ENCODE data around the gene JDP2.

DNA sequence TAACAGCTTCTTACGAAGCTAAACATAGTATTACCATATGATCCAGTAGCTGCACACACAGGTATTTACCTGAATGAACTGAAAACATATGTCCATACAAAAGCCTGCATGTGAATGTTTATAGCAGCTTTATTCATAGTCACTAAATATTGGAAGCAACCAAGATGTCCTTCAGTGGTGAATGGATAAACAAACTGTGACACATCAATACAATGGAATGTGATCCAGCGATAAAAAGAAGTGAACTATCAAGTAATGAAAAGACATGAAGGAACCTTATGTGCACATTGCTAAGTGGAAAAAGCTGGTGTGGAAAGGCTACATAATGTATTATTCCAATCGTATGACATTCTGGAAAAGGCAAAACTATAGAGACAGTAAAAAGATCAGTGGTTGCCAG is 38.1 kb upstream of the JDP2 start:
- TF ChIP-seq FOXA1 (IDR thresholded peaks at IDR 0.05): no peak
- no peak for TF ChIP-seq NFRKB (IDR thresholded peaks at IDR 0.05)
- TF ChIP-seq FOXM1 (IDR thresholded peaks at IDR 0.05; ENCODE audit: borderline replicate concordance): no peak
- TF ChIP-seq TARDBP (IDR thresholded peaks at IDR 0.05): no peak
- no peak for TF ChIP-seq ELF4 (IDR thresholded peaks at IDR 0.05)
- TF ChIP-seq PKNOX1 (IDR thresholded peaks at IDR 0.05): no peak
- no peak for TF ChIP-seq CTBP1 (IDR thresholded peaks at IDR 0.05; ENCODE audit: borderline replicate concordance)

Data from HEK293T (cell line).